Thoracic aorta (tissue), 2 donors: ENCODE measurements around the gene MICAL3. TPM values are rescaled to one million over a fixed set of nuclear protein-coding genes. Genes with fewer than 3 reads are reported as not detected.

Experiments used
- ATAC-seq: fragments of 150-250 bp; one replicate; pipeline ENCODE4 v1.8.0; 2017; ENCODE audit warnings: low read depth; ENCODE audit not compliant: insufficient number of reproducible peaks, low FRiP score
- DNase-seq: peaks from one replicate; pipeline ENCODE4 v3.0.0-alpha.2; 2020; ENCODE audit warnings: low spot score
- H3K27ac ChIP-seq, 2 donors: fragments of 200-600 bp; sonication (generic); 1 replicate in 1 of 2; 2 replicates in 1 of 2; pipeline ENCODE4 v1.5.1; 2016; ENCODE audit warnings: mild to moderate bottlenecking in 2 of 2, moderate library complexity in 2 of 2
- H3K27me3 ChIP-seq: fragments of 200-600 bp; sonication (generic); replicated peaks from 2 replicates; pipeline ENCODE4 v1.6.0; 2016; ENCODE audit warnings: mild to moderate bottlenecking; ENCODE audit not compliant: insufficient read depth
- H3K36me3 ChIP-seq: fragments of 200-600 bp; sonication (generic); one replicate; pipeline ENCODE4 v1.5.1; 2016
- H3K4me1 ChIP-seq, 2 donors: fragments of 200-600 bp; sonication (generic); 1 replicate in 1 of 2; 2 replicates in 1 of 2; pipeline versions ENCODE4 v1.5.1 to v1.6.0; 2016; ENCODE audit warnings: low read depth in 2 of 2, mild to moderate bottlenecking in 1 of 2; ENCODE audit not compliant: control insufficient read depth in 1 of 2
- H3K4me3 ChIP-seq: fragments of 200-600 bp; sonication (generic); 2 replicates; pipeline ENCODE4 v1.5.1; 2016; ENCODE audit warnings: mild to moderate bottlenecking
- H3K9me3 ChIP-seq: fragments of 200-600 bp; sonication (generic); 2 replicates; pipeline ENCODE4 v1.5.1; 2016
- total RNA-seq, 2 donors: library from RNA; depleted of rRNA; stranded (reverse); fragments of >200 nt; gene quantifications; one replicate each; pipeline versions ENCODE4 v1.1.0 to v1.2.3, GENCODE V29; 2016
- TF ChIP-seq, protein P1 (sequence below): fragments of 200-600 bp; sonication (generic); IDR thresholded peaks from one replicate; pipeline ENCODE4 v1.5.1; 2019; ENCODE audit warnings: antibody characterized with exemption

MICAL3 gene
- total RNA-seq, 2 donors from 2014 or later, result 45.2 to 78.0 TPM

DNA sequence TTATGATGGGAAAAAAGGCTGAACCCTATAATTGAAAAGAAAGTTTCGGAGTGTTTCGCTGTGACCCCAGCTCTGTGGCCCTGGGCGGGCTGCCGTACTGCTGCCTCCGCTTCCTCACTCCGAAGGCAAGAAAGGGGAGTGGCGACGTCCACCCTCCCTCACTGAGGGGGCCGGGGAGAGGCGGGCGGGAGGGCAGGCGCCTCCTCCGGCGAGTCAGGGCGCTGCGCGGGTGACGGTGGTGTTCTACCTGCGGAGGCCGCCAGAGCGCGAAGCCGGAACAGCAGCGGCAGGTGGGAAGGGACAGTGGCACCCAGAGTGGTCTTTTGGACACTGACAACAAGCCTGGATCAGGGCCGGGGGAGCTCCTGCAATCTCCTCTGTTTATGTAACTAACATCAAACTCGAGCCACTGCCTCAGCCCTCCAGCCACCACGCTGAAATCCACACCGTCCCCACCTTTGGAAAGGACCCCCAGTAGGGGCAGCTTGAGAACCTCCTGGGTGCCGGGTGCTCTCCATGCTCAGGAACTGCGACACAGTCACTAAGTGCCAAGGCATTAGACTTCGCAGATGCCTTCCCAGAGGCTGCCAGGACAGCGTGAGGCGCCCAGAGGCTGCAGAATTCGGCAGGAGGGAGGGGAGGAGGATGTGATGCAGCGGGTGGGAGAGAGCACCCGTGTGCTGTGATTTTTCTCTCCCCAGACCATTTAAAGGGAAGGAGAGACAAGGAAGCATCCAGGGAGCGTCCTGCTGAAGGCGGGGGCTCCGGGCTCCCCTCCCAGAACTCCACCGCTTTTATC lies 275.6 kb downstream of the MICAL3 start:
- ATAC-seq (no peak), DNase-seq (no peak)
- Histone ChIP-seq H3K4me3 (peak overlapping the region; percentile 16), H3K4me1 (no peaks in the 10 kb centered on the region), H3K27ac (no peak overlapping the region), H3K36me3 (no peaks in the 10 kb centered on the region), H3K9me3 (no peaks in the 10 kb centered on the region), H3K27me3 (no peaks in the 10 kb centered on the region)
- TF ChIP-seq, protein P1, sequence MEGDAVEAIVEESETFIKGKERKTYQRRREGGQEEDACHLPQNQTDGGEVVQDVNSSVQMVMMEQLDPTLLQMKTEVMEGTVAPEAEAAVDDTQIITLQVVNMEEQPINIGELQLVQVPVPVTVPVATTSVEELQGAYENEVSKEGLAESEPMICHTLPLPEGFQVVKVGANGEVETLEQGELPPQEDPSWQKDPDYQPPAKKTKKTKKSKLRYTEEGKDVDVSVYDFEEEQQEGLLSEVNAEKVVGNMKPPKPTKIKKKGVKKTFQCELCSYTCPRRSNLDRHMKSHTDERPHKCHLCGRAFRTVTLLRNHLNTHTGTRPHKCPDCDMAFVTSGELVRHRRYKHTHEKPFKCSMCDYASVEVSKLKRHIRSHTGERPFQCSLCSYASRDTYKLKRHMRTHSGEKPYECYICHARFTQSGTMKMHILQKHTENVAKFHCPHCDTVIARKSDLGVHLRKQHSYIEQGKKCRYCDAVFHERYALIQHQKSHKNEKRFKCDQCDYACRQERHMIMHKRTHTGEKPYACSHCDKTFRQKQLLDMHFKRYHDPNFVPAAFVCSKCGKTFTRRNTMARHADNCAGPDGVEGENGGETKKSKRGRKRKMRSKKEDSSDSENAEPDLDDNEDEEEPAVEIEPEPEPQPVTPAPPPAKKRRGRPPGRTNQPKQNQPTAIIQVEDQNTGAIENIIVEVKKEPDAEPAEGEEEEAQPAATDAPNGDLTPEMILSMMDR, result no peak

- no peaks in the 10 kb centered on the region for H3K36me3 ChIP-seq
- H3K9me3 ChIP-seq, result no peaks in the 10 kb centered on the region
- no peak for ATAC-seq
- H3K27ac ChIP-seq, result no peak overlapping the region
- H3K4me1 ChIP-seq, result no peaks in the 10 kb centered on the region
- TF ChIP-seq, protein P1, result no peak
- no peak for DNase-seq
- no peaks in the 10 kb centered on the region for H3K27me3 ChIP-seq
- H3K4me3 ChIP-seq, result no peak overlapping the region
These were observed 277.4 kb downstream of the MICAL3 start for GRCh38 chr22:17746916-17747315.

DNA sequence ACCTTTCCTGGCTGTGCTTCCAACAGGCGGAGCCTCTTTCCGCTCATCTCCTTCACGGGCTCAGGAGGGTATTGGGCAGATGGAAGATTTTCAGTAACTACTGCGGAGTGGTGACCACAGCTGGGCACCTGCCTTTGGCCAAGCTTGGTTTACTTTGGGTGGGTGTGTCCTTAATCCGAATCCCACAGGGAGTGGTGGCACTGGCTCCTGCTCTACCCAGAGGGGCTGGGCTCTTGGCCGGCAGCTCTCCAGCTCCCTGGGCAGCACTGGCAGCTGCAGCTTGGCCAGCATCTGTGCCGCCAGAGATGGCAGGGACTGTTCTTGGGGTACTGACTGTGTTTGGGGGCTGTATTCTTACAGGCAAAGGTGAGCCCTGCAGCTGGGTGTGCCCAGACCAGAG lies 279.9 kb downstream of the MICAL3 start:
- DNase-seq (no peak), ATAC-seq (no peak)
- no peaks in the 10 kb centered on the region for H3K4me1 ChIP-seq
- TF ChIP-seq, protein P1, result no peak
- no peak overlapping the region for H3K4me3 ChIP-seq
- no peaks in the 10 kb centered on the region for H3K27me3 ChIP-seq
- no peaks in the 10 kb centered on the region for H3K36me3 ChIP-seq
- no peak overlapping the region for H3K27ac ChIP-seq
- H3K9me3 ChIP-seq, result no peaks in the 10 kb centered on the region

DNA sequence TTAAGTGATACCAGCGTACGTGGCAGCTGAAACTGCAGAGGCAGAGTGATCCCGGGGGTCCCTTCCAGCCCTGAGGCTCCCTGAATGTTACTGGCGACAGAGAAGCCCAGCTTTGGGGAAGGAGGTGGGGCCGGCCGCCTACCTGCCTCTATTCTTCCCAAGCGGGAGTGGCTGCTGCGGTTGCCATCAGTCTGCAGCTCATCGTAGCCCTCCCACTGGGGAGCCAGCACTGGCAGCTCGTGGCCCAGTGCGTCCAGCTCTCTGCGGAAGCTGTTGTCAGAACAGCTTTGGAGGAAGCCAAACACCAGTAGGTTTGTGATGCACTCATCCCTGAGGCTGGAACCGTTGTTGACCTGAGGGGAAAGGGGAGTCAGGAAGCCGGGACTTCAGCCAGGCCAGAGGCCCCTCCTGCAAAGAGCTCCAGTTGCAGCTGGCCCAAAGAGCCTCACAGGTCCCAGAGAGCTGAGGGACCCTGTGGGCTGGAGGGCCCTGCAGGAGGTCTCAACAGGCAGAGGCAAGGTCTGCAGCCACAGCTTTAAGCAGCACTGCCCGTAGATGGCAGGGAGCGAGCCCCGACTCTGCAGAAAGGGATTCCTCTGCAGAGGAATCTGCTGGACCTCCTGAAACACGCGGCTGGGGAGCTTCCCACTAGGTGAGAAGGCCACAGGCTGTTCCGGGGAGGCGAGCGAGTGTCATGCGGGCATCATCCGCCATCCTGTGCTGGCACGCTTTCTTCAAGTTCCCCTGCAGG lies 280.5 kb downstream of the MICAL3 start:
- no peaks in the 10 kb centered on the region for H3K9me3 ChIP-seq
- no peaks in the 10 kb centered on the region for H3K4me1 ChIP-seq
- H3K27ac ChIP-seq, result no peak overlapping the region
- TF ChIP-seq, protein P1, result no peak
- DNase-seq (no peak), ATAC-seq (no peak)
- no peaks in the 10 kb centered on the region for H3K36me3 ChIP-seq
- no peaks in the 10 kb centered on the region for H3K27me3 ChIP-seq
- no peak overlapping the region for H3K4me3 ChIP-seq

GRCh38 chr22:17742527-17742902 lies 281.8 kb downstream of the MICAL3 start:
- DNase-seq, result no peak
- TF ChIP-seq, protein P1, result peak; percentile 67
- no peak for ATAC-seq

More at GRCh38 chr22:17742527-17742902, 281.8 kb downstream of the MICAL3 start:
- Histone ChIP-seq H3K27me3 (no peaks in the 10 kb centered on the region), H3K9me3 (no peaks in the 10 kb centered on the region), H3K27ac (no peak overlapping the region), H3K36me3 (no peaks in the 10 kb centered on the region), H3K4me3 (no peak overlapping the region), H3K4me1 (no peaks in the 10 kb centered on the region)
